GM19452 (cell line): Measurements from ENCODE around the gene FZD4.
"Not testable (repeated sequence)": the region's sequence is repeated elsewhere in the genome, so short reads cannot be mapped to it uniquely, and the experiment has no call there.

Experiments
- ATAC-seq: cut with Tn5 transposase; IDR thresholded peaks from one replicate; pipeline ENCODE4 v1.9.1; 2021; ENCODE audit not compliant: unreplicated experiment

Gene FZD4

DNA sequence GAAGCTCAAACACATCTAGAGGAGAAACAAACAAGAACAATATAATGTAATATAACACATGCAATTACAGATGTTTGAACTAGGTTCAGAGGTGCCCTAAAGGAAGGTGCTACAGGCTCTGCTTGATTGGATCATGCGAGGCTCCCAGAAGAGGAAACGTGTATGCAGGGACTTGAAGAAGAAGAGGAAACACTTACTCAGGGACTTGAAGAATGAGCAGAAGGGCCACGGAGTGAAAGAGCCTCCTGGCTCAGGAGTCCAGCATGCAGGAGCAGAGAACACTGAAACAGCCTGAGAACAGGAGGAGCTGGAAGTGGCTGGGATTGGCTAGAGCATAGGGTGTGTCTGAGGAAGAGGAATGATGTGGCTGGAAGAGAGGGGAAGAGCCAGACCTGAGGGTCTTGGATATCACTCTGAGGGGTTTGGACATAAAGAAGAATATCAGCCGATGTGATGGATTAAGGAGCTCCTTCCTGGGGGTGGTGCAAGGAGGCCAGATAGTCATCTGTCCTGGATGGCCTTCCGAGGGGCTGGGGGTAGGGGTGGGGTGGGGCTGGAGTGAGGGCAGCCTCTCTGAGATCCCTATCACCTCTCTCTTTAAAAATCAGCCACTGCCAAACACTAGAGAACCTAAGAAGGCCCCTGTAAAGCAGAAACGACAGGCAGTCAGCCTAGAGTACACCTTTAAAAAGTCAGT is 16.8 kb downstream of the FZD4 start:
- no peak for ATAC-seq

- not testable (repeated sequence) for ATAC-seq
These were observed 17.9 kb downstream of the FZD4 start for GRCh38 chr11:86937193-86937806.

DNA sequence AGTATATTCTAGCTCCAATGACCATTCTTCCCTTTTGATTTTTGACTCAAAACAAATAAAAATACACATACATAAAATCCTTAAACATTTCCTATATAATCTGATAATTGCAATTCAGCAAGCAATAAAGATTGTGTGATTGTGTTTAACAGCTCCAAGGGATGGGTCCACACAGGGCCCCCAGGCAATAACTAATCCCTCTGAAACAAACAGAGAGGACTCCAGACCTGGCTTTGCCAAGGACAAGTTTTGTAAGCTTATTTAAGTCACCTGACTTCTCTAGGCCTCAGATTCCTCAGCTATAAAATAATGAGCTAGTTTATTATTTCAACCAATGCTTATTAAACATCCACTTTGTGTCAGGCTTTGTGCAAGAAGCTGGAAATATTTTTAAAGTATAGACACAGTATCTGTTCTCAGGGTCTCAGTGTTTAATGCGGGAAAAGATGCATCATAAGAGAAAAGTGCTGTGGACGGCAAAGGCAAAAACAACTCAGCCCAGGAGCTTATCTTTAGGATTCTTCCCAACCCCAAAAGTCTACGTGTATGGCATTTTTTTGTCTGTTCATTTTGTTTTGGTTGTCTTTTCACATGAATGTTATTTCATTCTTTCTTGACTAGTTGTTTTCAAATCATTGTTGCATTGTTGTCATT is 20.1 kb downstream of the FZD4 start:
- no peak for ATAC-seq

DNA sequence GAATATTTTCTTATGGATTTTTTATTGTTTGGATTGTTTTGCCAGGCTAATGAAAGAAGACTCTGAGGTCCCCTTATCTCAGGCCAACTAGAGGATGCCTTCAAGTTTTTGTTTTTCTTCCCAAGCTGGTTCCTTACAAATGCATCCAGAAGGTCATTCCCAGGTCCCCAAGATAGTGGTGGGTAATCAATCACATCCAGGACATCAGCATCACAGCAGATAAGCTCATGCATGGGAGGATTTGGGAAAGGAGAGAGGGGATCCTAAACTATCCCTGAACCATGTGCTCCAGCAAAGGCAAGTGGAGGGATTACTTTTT is 20.7 kb downstream of the FZD4 start:
- no peak for ATAC-seq

DNA sequence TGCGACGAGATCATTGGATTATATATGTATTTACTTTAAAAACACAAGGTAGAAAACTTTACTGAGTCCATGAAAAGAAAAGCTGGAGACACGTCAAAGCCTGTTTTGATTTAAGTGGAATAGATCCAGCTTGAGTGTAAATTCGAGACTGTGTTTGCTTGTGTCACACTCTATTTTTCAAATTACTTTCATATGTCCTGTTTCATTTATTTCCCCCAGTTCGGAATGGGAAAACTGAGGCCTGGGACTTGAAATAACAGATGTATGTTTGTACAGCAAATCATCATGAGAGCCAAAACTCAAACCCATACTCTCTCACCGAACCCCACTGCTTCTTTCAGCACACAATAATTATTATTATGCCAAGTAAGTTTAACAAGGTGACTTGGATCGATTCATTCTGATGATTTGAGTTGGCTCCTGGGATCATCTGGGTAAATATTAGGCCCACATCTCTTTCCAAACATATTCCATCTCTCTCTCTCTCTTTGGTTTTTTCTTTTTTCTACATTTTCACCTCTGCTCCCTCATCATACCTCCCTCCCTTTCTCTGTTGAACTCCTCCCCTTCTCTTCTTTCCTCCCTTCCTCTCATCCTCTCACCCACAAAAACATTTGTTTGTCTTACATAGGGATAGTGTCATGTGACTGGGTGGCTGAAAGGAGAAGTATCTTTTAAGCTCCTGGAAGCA is 21.2 kb downstream of the FZD4 start:
- no peak for ATAC-seq

- no peak for ATAC-seq
These were observed 22.0 kb downstream of the FZD4 start for GRCh38 chr11:86932924-86933875.

GRCh38 chr11:86932259-86932585 is 23.0 kb downstream of the FZD4 start:
- no peak for ATAC-seq

DNA sequence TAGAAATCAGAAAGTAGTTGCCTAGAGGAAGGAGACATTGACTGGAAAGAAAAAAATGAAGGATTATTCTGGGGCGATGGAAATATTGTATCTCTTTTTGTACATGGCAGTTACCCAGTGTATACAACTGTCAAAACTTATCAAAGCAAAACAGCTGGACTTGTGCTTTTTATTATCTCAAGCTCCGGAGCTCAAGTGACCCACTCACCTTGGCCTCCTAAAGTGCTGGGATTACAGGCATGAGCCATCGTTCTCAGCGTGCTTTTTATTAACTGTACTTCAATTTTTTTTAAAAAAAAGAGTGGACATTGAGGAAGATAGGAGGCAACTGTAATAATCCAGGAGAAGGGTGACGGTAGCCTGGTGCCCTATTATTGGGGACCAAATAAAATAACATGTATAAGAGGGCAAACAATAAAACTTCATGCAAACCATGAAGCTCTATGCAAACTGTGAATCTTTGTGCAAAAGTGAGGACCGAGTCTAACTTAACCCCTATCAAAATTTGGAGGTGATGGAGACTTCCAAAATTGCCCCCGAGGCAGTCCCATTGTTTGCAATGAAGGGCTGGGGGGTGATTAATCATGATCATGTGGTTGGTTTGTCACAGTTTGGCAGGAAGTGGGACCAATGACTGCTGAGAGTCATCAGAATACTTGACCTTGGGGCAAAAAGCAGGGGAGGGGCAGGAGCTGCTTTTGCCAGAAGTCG is 23.5 kb downstream of the FZD4 start:
- ATAC-seq, result no peak

- ATAC-seq, result no peak
These were observed 24.1 kb downstream of the FZD4 start for GRCh38 chr11:86930957-86931547.

GRCh38 chr11:86926975-86927374 is 28.2 kb downstream of the FZD4 start:
- no peak for ATAC-seq

GRCh38 chr11:86923999-86924766 is 31.0 kb downstream of the FZD4 start:
- ATAC-seq, result no peak

DNA sequence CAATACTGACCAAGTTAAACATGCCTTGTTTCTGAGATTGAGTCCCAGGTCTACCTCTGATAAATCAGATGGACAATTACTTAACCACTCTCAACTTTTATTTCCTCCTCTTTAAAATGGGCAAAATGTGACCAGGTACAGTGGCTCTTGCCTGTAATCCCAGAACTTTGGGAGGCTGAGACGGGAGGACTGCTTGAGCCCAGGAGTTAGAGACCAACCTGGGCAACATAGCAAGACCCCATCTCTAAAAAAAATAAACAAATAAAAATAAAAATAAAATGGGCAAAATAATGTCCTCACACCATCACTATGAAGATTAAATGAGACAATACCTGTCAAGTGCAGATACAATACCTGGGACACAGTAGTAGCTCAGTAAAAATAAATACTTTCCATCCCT is 33.0 kb downstream of the FZD4 start:
- no peak for ATAC-seq

GRCh38 chr11:86919557-86920210 is 35.5 kb downstream of the FZD4 start:
- no peak for ATAC-seq

- no peak for ATAC-seq
These were observed 36.2 kb downstream of the FZD4 start for GRCh38 chr11:86918973-86919372.

GRCh38 chr11:86918496-86918895 is 36.7 kb downstream of the FZD4 start:
- ATAC-seq, result no peak

GRCh38 chr11:86917589-86917988 is 37.6 kb downstream of the FZD4 start:
- no peak for ATAC-seq

DNA sequence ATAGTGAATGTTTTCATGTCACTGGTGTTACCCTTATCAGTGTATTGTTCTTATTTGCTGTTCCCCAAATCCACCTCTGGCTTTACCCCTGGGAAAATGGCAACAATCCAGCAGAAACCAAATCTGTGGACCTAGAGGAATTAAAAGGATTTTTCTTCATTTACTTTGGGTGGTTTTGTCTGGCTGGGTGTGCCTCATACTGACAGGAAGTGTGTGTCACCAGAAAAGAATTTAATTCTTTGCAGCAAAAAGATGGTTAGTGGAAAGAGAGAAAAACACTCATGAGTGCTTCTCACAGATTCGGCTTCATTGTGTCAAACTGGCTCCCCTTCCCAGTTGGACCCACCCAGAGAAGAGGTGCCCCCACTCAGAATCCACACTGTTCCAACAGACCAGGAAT is 38.9 kb downstream of the FZD4 start:
- no peak for ATAC-seq

GRCh38 chr11:86915850-86916249 is 39.3 kb downstream of the FZD4 start:
- ATAC-seq, result not testable (repeated sequence)
